ENCODE data around the gene GDPD2. TPM values are rescaled to one million over a fixed set of nuclear protein-coding genes. Genes with fewer than 3 reads are reported as not detected.
"Not testable (repeated sequence)": the region's sequence is repeated elsewhere in the genome, so short reads cannot be mapped to it uniquely, and the experiment has no call there.

The GDPD2 gene
- total RNA-seq: not detected

DNA sequence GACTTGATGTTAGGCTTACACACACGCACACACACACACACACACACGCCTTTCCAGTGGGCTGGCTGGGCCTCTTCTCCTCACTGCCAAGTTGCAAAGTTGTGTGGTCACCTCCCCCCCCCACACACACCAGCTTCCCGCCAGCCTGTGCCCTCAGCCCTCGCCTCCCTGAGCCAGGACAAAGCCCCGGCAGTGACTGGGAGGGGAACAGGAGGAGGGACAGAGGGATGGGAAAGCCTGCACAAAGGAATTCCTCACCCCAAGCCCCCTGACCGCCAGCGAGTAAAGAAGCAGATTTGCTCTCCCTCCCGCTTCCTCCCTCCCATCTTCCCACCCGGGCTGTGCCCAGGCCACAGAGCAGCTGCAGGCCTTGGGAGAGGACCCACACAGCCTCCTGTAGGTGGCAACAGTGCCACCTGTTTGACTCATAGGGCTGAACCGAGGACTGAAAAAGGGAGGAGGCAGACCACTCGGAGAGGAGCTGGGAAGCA, at the start of gene GDPD2:
Gene GDPD2, plus strand, starts transcription at position 464 of the 491 bp plus-strand sequence. CDS start 1,671 bp downstream, outside the sequence.
- TF ChIP-seq CTCF (IDR thresholded peaks at IDR 0.05): peak in 1 of 2 donors; percentile 32
- H3K4me1 ChIP-seq: no peaks in the 10 kb centered on the region
- H3K4me3 ChIP-seq: no peak within 1 kb of the TSS
- no peak within 1 kb of the TSS for H3K27ac ChIP-seq
- no peaks in the 10 kb centered on the region for H3K36me3 ChIP-seq
- H3K27me3 ChIP-seq: no peaks in the 10 kb centered on the region
- DNase-seq (ENCODE audit: low spot score): no peak
- no peaks in the 10 kb centered on the region for H3K9me3 ChIP-seq

GRCh38 chrX:70386235-70386634, 36.9 kb upstream of the GDPD2 start:
- no peaks in the 10 kb centered on the region for H3K36me3 ChIP-seq
- no peaks in the 10 kb centered on the region for H3K27me3 ChIP-seq
- H3K4me3 ChIP-seq: no peak overlapping the region
- DNase-seq (ENCODE audit: low spot score): no peak
- no peak for TF ChIP-seq CTCF (IDR thresholded peaks at IDR 0.05)
- no peaks in the 10 kb centered on the region for H3K4me1 ChIP-seq
- H3K27ac ChIP-seq: no peak overlapping the region
- no peaks in the 10 kb centered on the region for H3K9me3 ChIP-seq

DNA sequence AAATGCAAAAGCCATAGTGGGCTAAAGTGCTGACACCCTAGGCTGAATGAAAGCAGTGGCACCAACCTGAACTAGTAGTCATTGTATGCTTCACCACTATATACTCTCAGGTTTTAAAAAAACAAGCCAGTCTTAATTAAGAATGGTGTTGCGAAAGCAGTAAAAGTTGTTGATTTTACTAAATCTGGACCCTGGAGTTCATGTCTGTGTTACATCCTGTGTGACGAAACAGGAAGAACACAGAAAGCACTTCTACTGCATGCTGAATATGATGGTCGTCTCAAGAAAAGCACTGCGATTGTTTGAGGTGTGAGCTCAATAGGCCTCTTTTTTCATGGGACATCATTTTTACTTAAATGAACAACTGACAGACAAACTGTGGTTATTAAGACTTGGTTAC, 24.2 kb upstream of the GDPD2 start:
- Histone ChIP-seq H3K4me3 (no peak overlapping the region), H3K27me3 (no peaks in the 10 kb centered on the region), H3K4me1 (no peaks in the 10 kb centered on the region), H3K9me3 (peaks cover 0 to 5% of the 10 kb centered on the region in 2 donors), H3K27ac (no peak overlapping the region), H3K36me3 (no peaks in the 10 kb centered on the region)
- TF ChIP-seq CTCF (IDR thresholded peaks at IDR 0.05): no peak
- DNase-seq (ENCODE audit: low spot score): no peak

DNA sequence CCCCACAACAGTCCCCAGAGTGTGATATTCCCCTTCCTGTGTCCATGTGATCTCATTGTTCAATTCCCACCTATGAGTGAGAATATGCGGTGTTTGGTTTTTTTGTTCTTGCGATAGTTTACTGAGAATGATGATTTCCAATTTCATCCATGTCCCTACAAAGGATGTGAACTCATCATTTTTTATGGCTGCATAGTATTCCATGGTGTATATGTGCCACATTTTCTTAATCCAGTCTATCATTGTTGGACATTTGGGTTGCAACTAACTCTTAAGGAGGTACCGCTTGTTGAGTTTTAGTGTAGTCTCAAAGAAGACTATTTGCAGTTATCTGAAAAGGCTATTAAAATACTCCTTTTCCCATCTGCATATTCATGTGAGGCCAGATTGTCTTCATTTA, 22.9 kb upstream of the GDPD2 start:
- not testable (repeated sequence) for H3K27me3 ChIP-seq; H3K9me3 ChIP-seq; H3K4me1 ChIP-seq; H3K27ac ChIP-seq; H3K4me3 ChIP-seq; DNase-seq (ENCODE audit: low spot score); H3K36me3 ChIP-seq

- Histone ChIP-seq H3K27ac (no peak overlapping the region), H3K9me3 (no peaks in the 10 kb centered on the region), H3K4me1 (no peaks in the 10 kb centered on the region), H3K36me3 (no peaks in the 10 kb centered on the region), H3K4me3 (no peak overlapping the region), H3K27me3 (no peaks in the 10 kb centered on the region)
- no peak for DNase-seq (ENCODE audit: low spot score)
- TF ChIP-seq CTCF (IDR thresholded peaks at IDR 0.05): no peak
Observed at GRCh38 chrX:70402721-70403120, 20.4 kb upstream of the GDPD2 start.

DNA sequence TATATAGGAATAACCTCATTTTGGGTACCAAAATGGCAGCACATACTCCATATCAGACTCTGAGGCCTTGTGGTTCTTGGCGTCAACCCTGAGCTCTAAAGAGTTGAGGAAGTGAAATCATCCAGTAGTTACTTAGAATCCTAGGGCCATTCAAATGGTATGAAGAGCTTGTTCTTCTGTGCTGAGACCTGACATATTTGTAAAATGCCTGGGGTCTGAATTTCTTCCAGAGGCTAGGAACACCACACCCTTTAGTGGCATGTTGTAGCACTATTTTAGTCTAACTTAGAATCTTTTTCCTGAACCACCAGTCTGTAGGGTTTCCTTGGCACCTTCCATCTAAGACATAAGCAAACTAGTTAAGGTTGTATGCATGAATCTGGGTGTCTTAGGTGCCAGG, 18.1 kb upstream of the GDPD2 start:
- H3K36me3 ChIP-seq: no peaks in the 10 kb centered on the region
- H3K27ac ChIP-seq: no peak overlapping the region
- DNase-seq (ENCODE audit: low spot score): no peak
- H3K27me3 ChIP-seq: no peaks in the 10 kb centered on the region
- no peaks in the 10 kb centered on the region for H3K9me3 ChIP-seq
- no peaks in the 10 kb centered on the region for H3K4me1 ChIP-seq
- H3K4me3 ChIP-seq: no peak overlapping the region
- no peak for TF ChIP-seq CTCF (IDR thresholded peaks at IDR 0.05)
